ENCODE data around the gene DCX.

DCX gene

DNA sequence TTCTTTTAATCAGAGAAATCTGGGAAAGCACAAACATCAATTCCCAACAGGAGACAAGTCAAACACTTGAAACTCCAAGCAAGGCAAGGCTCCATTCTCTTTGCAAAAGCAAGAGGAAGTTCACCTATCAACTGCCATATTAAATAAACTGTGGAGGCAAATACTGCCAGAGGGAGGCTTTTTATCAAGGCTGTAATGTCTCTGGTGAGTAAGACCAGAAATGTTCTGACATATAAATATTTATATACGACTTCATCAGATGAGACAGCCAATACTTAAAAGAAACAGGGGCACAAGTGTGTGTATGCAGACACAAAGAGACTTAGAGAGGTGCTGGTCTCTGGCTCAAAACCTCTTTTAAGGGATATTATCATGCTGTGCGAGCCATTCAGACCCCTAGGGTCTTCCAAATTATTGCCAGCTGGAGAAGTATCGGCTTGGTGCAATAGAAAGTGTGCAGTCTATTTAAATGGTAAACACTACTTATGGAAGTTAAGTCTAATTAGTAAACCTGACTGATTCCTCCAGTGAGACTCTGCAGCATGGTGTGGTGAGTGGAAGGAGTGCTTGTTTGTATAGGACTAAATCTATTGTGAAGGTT is 24.4 kb downstream of the DCX start:
- Histone ChIP-seq H3K4me2 (ENCODE audit: low read depth, low read length, poor library complexity, severe bottlenecking) (no peak overlapping the region), H3K9ac (ENCODE audit: low read length) (no peak overlapping the region), H3K36me3 (ENCODE audit: low read length) (no peaks in the 10 kb centered on the region), H2AFZ (ENCODE audit: low read depth, low read length, severe bottlenecking) (no peak overlapping the region), H3K9me3 (ENCODE audit: insufficient read depth, low read length) (no peaks in the 10 kb centered on the region), H3K27me3 (ENCODE audit: low read length) (no peaks in the 10 kb centered on the region), H3K4me3 (ENCODE audit: insufficient read depth, low read length, poor library complexity, severe bottlenecking) (no peak overlapping the region), H3K9me2 (replicated peaks; ENCODE audit: insufficient read depth, low read length) (no peaks in the 10 kb centered on the region), H3K79me2 (ENCODE audit: insufficient read depth, low read length) (no peaks in the 10 kb centered on the region), H3K27ac (ENCODE audit: low read depth, low read length) (no peak overlapping the region), H3F3A (ENCODE audit: insufficient read depth) (no peaks in the 10 kb centered on the region), H4K20me1 (ENCODE audit: low read depth, low read length) (no peaks in the 10 kb centered on the region)
- no peak for TF ChIP-seq EZH2phosphoT487 (conservative IDR thresholded peaks at IDR 0.05; ENCODE audit: low read length)
- TF ChIP-seq, protein P1, sequence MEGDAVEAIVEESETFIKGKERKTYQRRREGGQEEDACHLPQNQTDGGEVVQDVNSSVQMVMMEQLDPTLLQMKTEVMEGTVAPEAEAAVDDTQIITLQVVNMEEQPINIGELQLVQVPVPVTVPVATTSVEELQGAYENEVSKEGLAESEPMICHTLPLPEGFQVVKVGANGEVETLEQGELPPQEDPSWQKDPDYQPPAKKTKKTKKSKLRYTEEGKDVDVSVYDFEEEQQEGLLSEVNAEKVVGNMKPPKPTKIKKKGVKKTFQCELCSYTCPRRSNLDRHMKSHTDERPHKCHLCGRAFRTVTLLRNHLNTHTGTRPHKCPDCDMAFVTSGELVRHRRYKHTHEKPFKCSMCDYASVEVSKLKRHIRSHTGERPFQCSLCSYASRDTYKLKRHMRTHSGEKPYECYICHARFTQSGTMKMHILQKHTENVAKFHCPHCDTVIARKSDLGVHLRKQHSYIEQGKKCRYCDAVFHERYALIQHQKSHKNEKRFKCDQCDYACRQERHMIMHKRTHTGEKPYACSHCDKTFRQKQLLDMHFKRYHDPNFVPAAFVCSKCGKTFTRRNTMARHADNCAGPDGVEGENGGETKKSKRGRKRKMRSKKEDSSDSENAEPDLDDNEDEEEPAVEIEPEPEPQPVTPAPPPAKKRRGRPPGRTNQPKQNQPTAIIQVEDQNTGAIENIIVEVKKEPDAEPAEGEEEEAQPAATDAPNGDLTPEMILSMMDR (IDR thresholded peaks at IDR 0.05; ENCODE audit: insufficient read depth, low read length, poor library complexity, severe bottlenecking) = no peak

DNA sequence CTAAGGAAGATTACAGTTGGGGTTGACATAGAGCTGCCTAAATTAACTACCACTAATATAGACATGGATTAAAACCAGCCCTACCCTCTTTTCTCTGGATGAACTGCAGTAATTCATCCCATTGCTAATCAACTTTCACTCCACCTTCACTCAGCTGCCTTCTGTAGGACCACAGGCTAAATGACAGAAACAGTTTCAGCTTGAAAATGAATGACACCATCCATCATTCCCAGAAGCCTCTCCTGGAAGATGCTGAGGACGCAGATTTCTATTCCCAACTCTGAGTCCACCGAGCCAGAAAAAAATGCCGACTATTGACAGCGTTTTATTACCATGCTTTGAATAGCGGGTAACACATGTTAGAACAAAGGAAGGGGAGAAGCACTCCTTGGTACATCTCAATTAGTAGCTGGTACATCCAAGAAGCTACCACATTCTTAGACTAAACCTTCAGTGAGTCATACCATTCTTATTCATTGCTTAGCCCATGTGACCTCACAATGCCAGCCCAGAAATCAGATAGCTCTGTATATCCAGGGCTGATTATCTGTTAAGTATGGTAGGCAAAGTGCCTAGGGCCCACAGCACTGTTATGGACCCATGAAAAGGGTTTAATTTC is 25.3 kb downstream of the DCX start:
- no peaks in the 10 kb centered on the region for H3K9me3 ChIP-seq (ENCODE audit: insufficient read depth, low read length)
- no peaks in the 10 kb centered on the region for H3K27me3 ChIP-seq (ENCODE audit: low read length)
- no peak overlapping the region for H2AFZ ChIP-seq (ENCODE audit: low read depth, low read length, severe bottlenecking)
- no peak overlapping the region for H3K27ac ChIP-seq (ENCODE audit: low read depth, low read length)
- H3K4me3 ChIP-seq (ENCODE audit: insufficient read depth, low read length, poor library complexity, severe bottlenecking) = no peak overlapping the region
- no peaks in the 10 kb centered on the region for H4K20me1 ChIP-seq (ENCODE audit: low read depth, low read length)
- no peaks in the 10 kb centered on the region for H3K36me3 ChIP-seq (ENCODE audit: low read length)
- no peak overlapping the region for H3K4me2 ChIP-seq (ENCODE audit: low read depth, low read length, poor library complexity, severe bottlenecking)
- H3K9ac ChIP-seq (ENCODE audit: low read length) = no peak overlapping the region
- no peaks in the 10 kb centered on the region for H3K9me2 ChIP-seq (replicated peaks; ENCODE audit: insufficient read depth, low read length)
- TF ChIP-seq, protein P1 (IDR thresholded peaks at IDR 0.05; ENCODE audit: insufficient read depth, low read length, poor library complexity, severe bottlenecking) = no peak
- no peak for TF ChIP-seq EZH2phosphoT487 (conservative IDR thresholded peaks at IDR 0.05; ENCODE audit: low read length)
- no peaks in the 10 kb centered on the region for H3K79me2 ChIP-seq (ENCODE audit: insufficient read depth, low read length)
- no peaks in the 10 kb centered on the region for H3F3A ChIP-seq (ENCODE audit: insufficient read depth)

DNA sequence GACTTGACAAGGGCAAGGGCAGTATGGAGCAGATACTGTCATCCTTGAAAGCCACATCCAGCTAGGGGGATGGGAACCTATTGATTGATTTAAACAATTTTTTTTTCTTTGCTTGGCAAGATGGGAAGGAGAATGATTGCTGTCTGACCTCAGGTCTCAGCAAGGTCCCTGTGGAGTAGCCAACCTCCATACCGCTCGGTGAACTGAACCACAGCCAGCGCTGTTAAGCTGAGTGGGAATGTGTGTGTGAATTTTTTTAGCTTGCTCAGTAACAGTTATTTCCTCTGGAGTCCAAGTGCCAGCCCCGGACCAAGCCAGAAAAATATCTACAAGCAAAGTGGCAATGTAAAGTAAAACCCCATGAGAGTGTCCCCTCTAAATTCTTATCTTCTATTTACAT is 25.9 kb downstream of the DCX start:
- Histone ChIP-seq H3F3A (ENCODE audit: insufficient read depth) (no peaks in the 10 kb centered on the region), H3K9me3 (ENCODE audit: insufficient read depth, low read length) (no peaks in the 10 kb centered on the region), H3K79me2 (ENCODE audit: insufficient read depth, low read length) (no peaks in the 10 kb centered on the region), H3K4me3 (ENCODE audit: insufficient read depth, low read length, poor library complexity, severe bottlenecking) (no peak overlapping the region), H3K27ac (ENCODE audit: low read depth, low read length) (no peak overlapping the region), H4K20me1 (ENCODE audit: low read depth, low read length) (no peaks in the 10 kb centered on the region), H3K9ac (ENCODE audit: low read length) (no peak overlapping the region), H2AFZ (ENCODE audit: low read depth, low read length, severe bottlenecking) (no peak overlapping the region), H3K4me2 (ENCODE audit: low read depth, low read length, poor library complexity, severe bottlenecking) (no peak overlapping the region), H3K27me3 (ENCODE audit: low read length) (no peaks in the 10 kb centered on the region), H3K36me3 (ENCODE audit: low read length) (no peaks in the 10 kb centered on the region), H3K9me2 (replicated peaks; ENCODE audit: insufficient read depth, low read length) (no peaks in the 10 kb centered on the region)
- no peak for TF ChIP-seq EZH2phosphoT487 (conservative IDR thresholded peaks at IDR 0.05; ENCODE audit: low read length)
- TF ChIP-seq, protein P1 (IDR thresholded peaks at IDR 0.05; ENCODE audit: insufficient read depth, low read length, poor library complexity, severe bottlenecking) = no peak
